Astrocyte (in vitro differentiated cells and primary cell): ENCODE results near the gene TTC22. TPM values are rescaled to one million over a fixed set of nuclear protein-coding genes. Genes with fewer than 3 reads are reported as not detected.

Source experiments
- DNase-seq: peaks from one replicate; pipeline ENCODE4 v3.0.0-alpha.2; 2010; ENCODE audit warnings: low read depth
- FAIRE-seq: peaks from 2 replicates; lab custom pipeline; 2011; peaks lifted over from hg19 to GRCh38; lab: Jason Lieb, UNC
- H2AFZ ChIP-seq: 2 replicates; pipeline ENCODE4 v1.6.0; 2012; ENCODE audit warnings: low read depth, low read length, inconsistent platforms
- H3K27ac ChIP-seq: 2 replicates; pipeline ENCODE4 v1.5.1; 2011; ENCODE audit warnings: low read depth, low read length, inconsistent platforms
- H3K27me3 ChIP-seq: 2 replicates; pipeline ENCODE4 v1.6.0; 2011; ENCODE audit warnings: low read length, inconsistent platforms; ENCODE audit not compliant: insufficient read depth
- H3K36me3 ChIP-seq: 2 replicates; pipeline ENCODE4 v1.5.1; 2011; ENCODE audit warnings: low read length, inconsistent platforms; ENCODE audit not compliant: insufficient read depth
- H3K4me1 ChIP-seq: 2 replicates; pipeline ENCODE4 v1.5.1; 2011; ENCODE audit warnings: low read length, inconsistent platforms; ENCODE audit not compliant: insufficient read depth
- H3K4me2 ChIP-seq: 2 replicates; pipeline ENCODE4 v1.6.0; 2012; ENCODE audit warnings: low read length, inconsistent platforms
- H3K4me3 ChIP-seq: 2 replicates; pipeline ENCODE4 v1.5.1; 2011; ENCODE audit warnings: low read depth, mild to moderate bottlenecking, low read length, inconsistent platforms; ENCODE audit not compliant: insufficient read depth
- H3K79me2 ChIP-seq: 2 replicates; pipeline ENCODE4 v1.6.0; 2012; ENCODE audit warnings: mild to moderate bottlenecking, low read length, inconsistent platforms; ENCODE audit not compliant: insufficient read depth
- H3K9ac ChIP-seq: 2 replicates; pipeline ENCODE4 v1.6.0; 2012; ENCODE audit warnings: mild to moderate bottlenecking, low read length, inconsistent platforms
- H3K9me3 ChIP-seq: 2 replicates; pipeline ENCODE4 v1.5.1; 2012; ENCODE audit warnings: low read depth, mild to moderate bottlenecking, low read length, inconsistent platforms; ENCODE audit not compliant: insufficient read depth
- H4K20me1 ChIP-seq: 2 replicates; pipeline ENCODE4 v1.6.0; 2012; ENCODE audit warnings: low read length, inconsistent platforms; ENCODE audit not compliant: insufficient read depth
- H3K27ac Mint-ChIP-seq: one replicate; pipeline ENCODE4 v1.8.0; 2021; ENCODE audit warnings: mild to moderate bottlenecking, mixed read lengths; ENCODE audit not compliant: unreplicated experiment
- H3K27me3 Mint-ChIP-seq: one replicate; pipeline ENCODE4 v1.8.0; 2021; ENCODE audit warnings: low read depth, mixed read lengths; ENCODE audit not compliant: unreplicated experiment
- H3K36me3 Mint-ChIP-seq: one replicate; pipeline ENCODE4 v1.8.0; 2021; ENCODE audit warnings: low read depth, mixed read lengths; ENCODE audit not compliant: unreplicated experiment
- H3K4me1 Mint-ChIP-seq: one replicate; pipeline ENCODE4 v1.8.0; 2021; ENCODE audit warnings: low read depth, mixed read lengths; ENCODE audit not compliant: unreplicated experiment
- H3K4me3 Mint-ChIP-seq: one replicate; pipeline ENCODE4 v1.8.0; 2021; ENCODE audit warnings: mild to moderate bottlenecking, moderate library complexity, mixed read lengths; ENCODE audit not compliant: unreplicated experiment
- H3K9me3 Mint-ChIP-seq: one replicate; pipeline ENCODE4 v1.8.0; 2021; ENCODE audit warnings: mild to moderate bottlenecking, mixed read lengths; ENCODE audit not compliant: unreplicated experiment
- EZH2 ChIP-seq: IDR thresholded peaks from 2 replicates; pipeline ENCODE4 v1.6.1; 2012; ENCODE audit warnings: mild to moderate bottlenecking, low read length, inconsistent platforms; ENCODE audit not compliant: insufficient read depth
- total RNA-seq: library from RNA; stranded (reverse); gene quantifications from 2 replicates; pipeline ENCODE4 v1.2.1, GENCODE V29; 2021
- TF ChIP-seq, protein P1 (sequence below): IDR thresholded peaks from 2 replicates; pipeline ENCODE4 v1.5.1; 2011; ENCODE audit warnings: low read depth, mild to moderate bottlenecking, inconsistent platforms, low read length, moderate library complexity; ENCODE audit not compliant: insufficient read depth

Gene TTC22
- total RNA-seq, 1 donor from 2014 or later = not detected

- Histone ChIP-seq H4K20me1 (no peaks in the 10 kb centered on the region), H3K27me3 (peaks cover 6% of the 10 kb centered on the region), H3K27ac (no peak overlapping the region), H3K4me2 (no peak overlapping the region), H2AFZ (no peak overlapping the region), H3K9ac (no peak overlapping the region), H3K9me3 (no peaks in the 10 kb centered on the region), H3K79me2 (no peaks in the 10 kb centered on the region), H3K36me3 (no peaks in the 10 kb centered on the region), H3K4me3 (no peak overlapping the region), H3K4me1 (no peaks in the 10 kb centered on the region)
- Mint-ChIP-seq H3K36me3 (no peaks in the 10 kb centered on the region), H3K9me3 (no peaks in the 10 kb centered on the region), H3K4me3 (no peak overlapping the region), H3K27ac (no peak overlapping the region), H3K27me3 (peaks cover 31% of the 10 kb centered on the region), H3K4me1 (no peaks in the 10 kb centered on the region)
- TF ChIP-seq EZH2 = no peak
- TF ChIP-seq, protein P1, sequence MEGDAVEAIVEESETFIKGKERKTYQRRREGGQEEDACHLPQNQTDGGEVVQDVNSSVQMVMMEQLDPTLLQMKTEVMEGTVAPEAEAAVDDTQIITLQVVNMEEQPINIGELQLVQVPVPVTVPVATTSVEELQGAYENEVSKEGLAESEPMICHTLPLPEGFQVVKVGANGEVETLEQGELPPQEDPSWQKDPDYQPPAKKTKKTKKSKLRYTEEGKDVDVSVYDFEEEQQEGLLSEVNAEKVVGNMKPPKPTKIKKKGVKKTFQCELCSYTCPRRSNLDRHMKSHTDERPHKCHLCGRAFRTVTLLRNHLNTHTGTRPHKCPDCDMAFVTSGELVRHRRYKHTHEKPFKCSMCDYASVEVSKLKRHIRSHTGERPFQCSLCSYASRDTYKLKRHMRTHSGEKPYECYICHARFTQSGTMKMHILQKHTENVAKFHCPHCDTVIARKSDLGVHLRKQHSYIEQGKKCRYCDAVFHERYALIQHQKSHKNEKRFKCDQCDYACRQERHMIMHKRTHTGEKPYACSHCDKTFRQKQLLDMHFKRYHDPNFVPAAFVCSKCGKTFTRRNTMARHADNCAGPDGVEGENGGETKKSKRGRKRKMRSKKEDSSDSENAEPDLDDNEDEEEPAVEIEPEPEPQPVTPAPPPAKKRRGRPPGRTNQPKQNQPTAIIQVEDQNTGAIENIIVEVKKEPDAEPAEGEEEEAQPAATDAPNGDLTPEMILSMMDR = no peak
- no peak for FAIRE-seq
- no peak for DNase-seq
Measured at GRCh38 chr1:54814571-54814970, 13.4 kb upstream of the TTC22 start.

GRCh38 chr1:54814126-54814498, 13.0 kb upstream of the TTC22 start:
- H3K4me1 Mint-ChIP-seq = no peaks in the 10 kb centered on the region
- Histone ChIP-seq H3K4me1 (no peaks in the 10 kb centered on the region), H3K9ac (no peak overlapping the region), H3K4me3 (no peak overlapping the region), H3K27ac (no peak overlapping the region), H3K4me2 (no peak overlapping the region), H3K27me3 (peaks cover 6% of the 10 kb centered on the region), H4K20me1 (no peaks in the 10 kb centered on the region), H3K79me2 (no peaks in the 10 kb centered on the region), H2AFZ (no peak overlapping the region), H3K36me3 (no peaks in the 10 kb centered on the region), H3K9me3 (no peaks in the 10 kb centered on the region)
- DNase-seq (no peak), FAIRE-seq (no peak)
- no peak overlapping the region for H3K27ac Mint-ChIP-seq
- H3K4me3 Mint-ChIP-seq = no peak overlapping the region
- no peaks in the 10 kb centered on the region for H3K36me3 Mint-ChIP-seq
- no peaks in the 10 kb centered on the region for H3K9me3 Mint-ChIP-seq
- TF ChIP-seq, protein P1 = no peak
- TF ChIP-seq EZH2 = no peak
- peaks cover 31% of the 10 kb centered on the region for H3K27me3 Mint-ChIP-seq

DNA sequence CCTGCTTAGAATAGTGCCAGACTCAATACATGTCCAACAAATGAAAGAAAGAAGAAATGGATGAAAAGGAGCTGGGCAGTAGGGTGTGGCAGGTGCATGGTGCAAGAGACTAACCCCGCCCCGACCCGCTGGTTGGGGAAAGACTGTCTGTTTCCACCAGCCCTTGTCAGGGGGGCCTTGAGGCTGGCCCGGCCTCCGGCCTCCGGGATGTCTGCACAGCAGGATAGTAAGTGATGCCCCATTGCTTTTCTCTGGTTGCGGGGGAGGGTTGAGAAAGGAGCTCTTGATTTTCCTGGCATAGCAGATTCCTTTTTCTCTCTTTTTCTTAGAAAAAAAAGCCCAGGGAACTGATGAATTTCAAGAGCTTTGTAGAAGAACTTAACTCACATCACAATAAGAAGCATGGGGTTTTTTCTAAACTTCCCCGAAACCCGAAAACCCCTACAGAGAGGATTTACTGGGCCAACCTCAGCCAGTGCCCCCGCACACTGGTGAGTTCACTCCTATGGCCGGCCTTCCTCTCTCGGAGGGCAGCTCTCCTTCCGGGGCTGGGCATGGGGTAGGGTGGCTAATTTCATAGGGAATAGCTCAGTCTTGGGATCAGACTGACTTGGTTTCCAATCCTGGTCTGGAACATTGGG, 12.5 kb upstream of the TTC22 start:
- H3K9me3 Mint-ChIP-seq = no peaks in the 10 kb centered on the region
- no peak overlapping the region for H3K27ac Mint-ChIP-seq
- DNase-seq = no peak
- H3K9ac ChIP-seq = no peak overlapping the region
- H3K27ac ChIP-seq = no peak overlapping the region
- no peak overlapping the region for H3K4me2 ChIP-seq
- H4K20me1 ChIP-seq = no peaks in the 10 kb centered on the region
- peaks cover 31% of the 10 kb centered on the region for H3K27me3 Mint-ChIP-seq
- H2AFZ ChIP-seq = no peak overlapping the region
- H3K4me3 Mint-ChIP-seq = no peak overlapping the region
- no peaks in the 10 kb centered on the region for H3K79me2 ChIP-seq
- no peaks in the 10 kb centered on the region for H3K36me3 Mint-ChIP-seq
- no peak overlapping the region for H3K4me3 ChIP-seq
- H3K4me1 ChIP-seq = no peaks in the 10 kb centered on the region
- no peaks in the 10 kb centered on the region for H3K9me3 ChIP-seq
- peaks cover 6% of the 10 kb centered on the region for H3K27me3 ChIP-seq
- H3K36me3 ChIP-seq = no peaks in the 10 kb centered on the region
- no peaks in the 10 kb centered on the region for H3K4me1 Mint-ChIP-seq
- no peak for TF ChIP-seq EZH2
- TF ChIP-seq, protein P1 = no peak
- no peak for FAIRE-seq
